Measurements from ENCODE around the gene TRANK1. TPM values are rescaled to one million over a fixed set of nuclear protein-coding genes. Genes with fewer than 3 reads are reported as not detected.

TRANK1 gene
- polyA plus RNA-seq, 1 donor (not counting 4 experiments of a cell fraction or from before 2014, with no cell fraction given): 3.2 TPM

GRCh38 chr3:36796161-36796560, 148.7 kb downstream of the TRANK1 start:
- no peaks in the 10 kb centered on the region for H3K27me3 ChIP-seq (ENCODE audit: control insufficient read depth, extremely low read depth, insufficient read depth, low read length)
- DNase-seq (ENCODE audit: low read depth, low spot score): no peak
- H4K20me1 ChIP-seq (ENCODE audit: control insufficient read depth, extremely low read depth, insufficient read depth, low read length): no peaks in the 10 kb centered on the region
- H3K9me1 ChIP-seq (ENCODE audit: control insufficient read depth, extremely low read depth, insufficient read depth, low read length): no peaks in the 10 kb centered on the region
- dilution Hi-C loops (cut with MboI; ENCODE audit: extremely low pct_ligation_motif_present, low sequenced_read_pairs): no loop called here
- no peak for FAIRE-seq
- no peaks in the 10 kb centered on the region for H3K9me3 ChIP-seq (ENCODE audit: control insufficient read depth, low read depth, low read length)
- no peak overlapping the region for H3K4me3 ChIP-seq (ENCODE audit: control insufficient read depth in 2 of 3, extremely low read depth in 1 of 3, insufficient read depth in 2 of 3, low read depth in 1 of 3, low read length in 3 of 3)
- TF ChIP-seq CTCF (optimal IDR thresholded peaks at IDR 0.05 in 1 of 3, IDR thresholded peaks at IDR 0.05 in 1 of 3, conservative IDR thresholded peaks at IDR 0.05 in 1 of 3; ENCODE audit: extremely low read depth in 1 of 3, insufficient read depth in 2 of 3, low read length in 3 of 3): no peak
- no peak for TF ChIP-seq EZH2 (IDR thresholded peaks at IDR 0.05; ENCODE audit: low read length)
- H3K4me1 ChIP-seq (ENCODE audit: control insufficient read depth, extremely low read depth, insufficient read depth, low read length): peaks cover 6% of the 10 kb centered on the region
- H3K4me2 ChIP-seq (ENCODE audit: control insufficient read depth, extremely low read depth, insufficient read depth, low read depth, low read length): no peak overlapping the region
- no peak overlapping the region for H3K27ac ChIP-seq (ENCODE audit: control insufficient read depth, insufficient read depth, low read length)
- H3K9ac ChIP-seq (ENCODE audit: control insufficient read depth, extremely low read depth, insufficient read depth, low read length): no peak overlapping the region
- H2AFZ ChIP-seq (ENCODE audit: control insufficient read depth, low read length): no peak overlapping the region
- H3K79me2 ChIP-seq (ENCODE audit: control insufficient read depth, insufficient read depth, low read length): no peaks in the 10 kb centered on the region
- no peaks in the 10 kb centered on the region for H3K36me3 ChIP-seq (ENCODE audit: control insufficient read depth in 2 of 2, extremely low read depth in 1 of 2, insufficient read depth in 2 of 2, low read length in 2 of 2)

GRCh38 chr3:36795622-36796021, 149.2 kb downstream of the TRANK1 start:
- no peak for TF ChIP-seq CTCF (optimal IDR thresholded peaks at IDR 0.05 in 1 of 3, IDR thresholded peaks at IDR 0.05 in 1 of 3, conservative IDR thresholded peaks at IDR 0.05 in 1 of 3; ENCODE audit: extremely low read depth in 1 of 3, insufficient read depth in 2 of 3, low read length in 3 of 3)
- no peak for TF ChIP-seq EZH2 (IDR thresholded peaks at IDR 0.05; ENCODE audit: low read length)
- dilution Hi-C loops (cut with MboI; ENCODE audit: extremely low pct_ligation_motif_present, low sequenced_read_pairs): no loop called here
- no peaks in the 10 kb centered on the region for H3K36me3 ChIP-seq (ENCODE audit: control insufficient read depth in 2 of 2, extremely low read depth in 1 of 2, insufficient read depth in 2 of 2, low read length in 2 of 2)
- no peaks in the 10 kb centered on the region for H3K9me3 ChIP-seq (ENCODE audit: control insufficient read depth, low read depth, low read length)
- no peaks in the 10 kb centered on the region for H3K9me1 ChIP-seq (ENCODE audit: control insufficient read depth, extremely low read depth, insufficient read depth, low read length)
- no peak overlapping the region for H3K4me3 ChIP-seq (ENCODE audit: control insufficient read depth in 2 of 3, extremely low read depth in 1 of 3, insufficient read depth in 2 of 3, low read depth in 1 of 3, low read length in 3 of 3)
- H3K4me2 ChIP-seq (ENCODE audit: control insufficient read depth, extremely low read depth, insufficient read depth, low read depth, low read length): no peak overlapping the region
- H3K79me2 ChIP-seq (ENCODE audit: control insufficient read depth, insufficient read depth, low read length): no peaks in the 10 kb centered on the region
- DNase-seq (ENCODE audit: low read depth, low spot score) (no peak), FAIRE-seq (no peak)
- no peaks in the 10 kb centered on the region for H3K27me3 ChIP-seq (ENCODE audit: control insufficient read depth, extremely low read depth, insufficient read depth, low read length)
- H3K27ac ChIP-seq (ENCODE audit: control insufficient read depth, insufficient read depth, low read length): no peak overlapping the region
- H4K20me1 ChIP-seq (ENCODE audit: control insufficient read depth, extremely low read depth, insufficient read depth, low read length): no peaks in the 10 kb centered on the region
- peaks cover 4% of the 10 kb centered on the region for H3K4me1 ChIP-seq (ENCODE audit: control insufficient read depth, extremely low read depth, insufficient read depth, low read length)
- no peak overlapping the region for H2AFZ ChIP-seq (ENCODE audit: control insufficient read depth, low read length)
- H3K9ac ChIP-seq (ENCODE audit: control insufficient read depth, extremely low read depth, insufficient read depth, low read length): no peak overlapping the region

Data from keratinocyte (primary cell).